Measurements from ENCODE around the gene ZMAT3.
"Not testable (repeated sequence)": the region's sequence is repeated elsewhere in the genome, so short reads cannot be mapped to it uniquely, and the experiment has no call there.

ZMAT3 gene

GRCh38 chr3:179071323-179072099, at the start of gene ZMAT3:
Gene ZMAT3 (minus strand): TSS chr3:179071809. CDS start chr3:179067752, 4,057 bp downstream.
- peak; percentile 16 to 90 (median 78) for DNase-seq

DNA sequence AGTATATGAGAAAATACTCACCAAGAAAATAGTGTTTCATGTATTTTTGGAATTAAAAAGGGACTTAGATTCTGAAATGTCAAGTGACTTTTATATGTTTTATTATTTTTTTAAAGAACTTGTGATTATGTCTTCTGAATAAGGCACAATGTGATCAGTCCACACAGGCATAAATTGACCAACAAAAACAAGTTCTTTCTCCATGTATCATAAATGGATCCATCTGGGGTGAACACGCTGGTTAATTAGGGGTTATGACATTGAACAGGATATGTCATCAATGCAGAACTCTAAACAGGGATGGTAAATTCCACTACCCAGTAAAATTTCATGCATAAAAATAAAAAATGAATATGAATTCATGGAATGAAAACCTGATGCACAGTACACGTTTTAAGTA, 45.2 kb upstream of the ZMAT3 start:
- DNase-seq = no peak

- not testable (repeated sequence) for DNase-seq
Observed at GRCh38 chr3:179115444-179115843, 43.8 kb upstream of the ZMAT3 start.

- no peak for DNase-seq
Observed at GRCh38 chr3:179113903-179114302, 42.3 kb upstream of the ZMAT3 start.

DNA sequence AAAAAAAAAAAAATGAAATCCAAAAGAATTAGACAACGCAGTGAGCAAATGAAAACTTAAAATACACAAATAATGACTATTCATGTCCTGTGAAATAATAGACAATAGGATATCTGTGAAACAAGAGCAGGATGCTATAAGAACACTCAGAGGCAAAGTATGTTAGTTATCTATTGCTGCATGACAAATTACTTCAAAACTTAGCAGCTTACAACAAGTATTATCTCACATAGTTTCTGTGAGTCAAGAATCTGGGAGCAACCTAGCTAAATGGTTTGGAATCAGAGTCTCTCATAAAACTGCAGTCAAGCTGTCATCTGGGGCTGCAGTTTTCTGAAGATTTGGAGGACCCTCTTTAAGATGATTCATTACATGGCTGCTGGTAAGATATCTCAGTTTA, 36.5 kb upstream of the ZMAT3 start:
- DNase-seq = no peak

DNA sequence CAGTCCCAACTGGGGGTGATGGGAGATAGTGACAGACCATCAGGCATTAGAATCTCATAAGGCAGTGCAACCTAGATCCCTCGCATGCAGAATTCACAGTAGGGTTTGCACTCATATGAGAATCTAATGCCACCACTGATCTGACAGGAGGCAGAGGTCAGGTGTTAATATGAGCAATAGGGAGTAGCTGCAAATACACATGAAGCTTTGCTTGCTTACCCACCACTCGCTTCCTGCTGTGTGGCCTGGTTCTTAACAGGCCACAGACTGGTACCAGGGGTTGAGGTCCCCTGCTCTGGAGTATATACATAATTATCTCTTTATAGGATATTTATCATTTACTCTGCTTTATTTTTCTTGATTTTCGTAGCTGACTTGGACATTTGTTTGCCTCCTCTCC, 36.0 kb upstream of the ZMAT3 start:
- DNase-seq = no peak

DNA sequence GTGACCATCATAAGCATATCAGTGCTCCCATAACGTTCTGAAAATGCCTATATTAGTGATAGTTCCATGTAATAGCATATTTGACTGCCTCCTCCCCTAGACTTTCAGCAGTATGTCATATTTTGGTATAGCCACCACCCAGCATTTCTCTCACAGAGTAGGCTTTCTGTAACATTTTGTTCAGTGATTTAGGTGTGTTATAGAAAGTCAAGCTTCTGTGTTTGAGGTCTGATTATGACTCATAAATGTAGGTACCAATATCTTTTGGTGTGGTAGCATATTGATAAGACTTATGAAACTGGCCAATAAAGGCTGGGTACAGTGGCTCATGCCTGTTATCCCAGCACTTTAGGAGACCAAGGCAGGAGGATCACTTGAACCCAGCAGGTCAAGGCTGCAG, 34.3 kb upstream of the ZMAT3 start:
- DNase-seq = no peak

- DNase-seq = no peak
Observed at GRCh38 chr3:179100652-179101051, 29.0 kb upstream of the ZMAT3 start.

DNA sequence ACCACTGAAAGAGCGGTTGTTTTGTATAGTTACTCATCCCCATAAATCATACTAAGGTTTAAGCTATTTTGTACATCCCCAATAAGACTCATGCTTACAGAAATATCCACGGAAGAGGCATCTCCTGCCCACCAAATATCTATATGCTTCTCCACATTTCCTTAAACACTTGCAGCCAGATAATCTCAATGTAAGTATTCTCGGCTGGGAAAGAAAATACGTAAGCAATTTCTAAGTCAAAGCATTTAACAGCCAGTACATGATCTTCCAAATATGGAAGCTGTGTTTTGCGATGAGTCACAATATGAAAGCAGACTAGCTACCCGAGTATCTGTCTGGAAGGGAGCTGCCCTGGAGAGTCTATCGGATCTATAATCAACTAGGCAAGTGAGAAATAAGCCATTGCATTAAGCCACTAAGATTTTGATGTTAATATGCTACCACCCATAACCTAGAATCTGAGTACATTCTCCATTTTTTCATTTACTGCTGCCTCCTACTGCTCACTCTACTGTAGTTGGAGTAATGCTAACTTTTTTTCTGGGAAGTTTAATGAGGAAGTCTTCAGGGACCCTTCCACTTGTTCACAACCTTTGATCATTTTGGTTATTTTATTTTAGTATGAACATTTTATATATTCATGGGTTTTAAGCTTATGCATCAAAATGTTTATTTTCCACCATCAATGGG, 26.9 kb upstream of the ZMAT3 start:
- DNase-seq = no peak

- DNase-seq = no peak
Observed at GRCh38 chr3:179093807-179094206, 22.2 kb upstream of the ZMAT3 start.

DNA sequence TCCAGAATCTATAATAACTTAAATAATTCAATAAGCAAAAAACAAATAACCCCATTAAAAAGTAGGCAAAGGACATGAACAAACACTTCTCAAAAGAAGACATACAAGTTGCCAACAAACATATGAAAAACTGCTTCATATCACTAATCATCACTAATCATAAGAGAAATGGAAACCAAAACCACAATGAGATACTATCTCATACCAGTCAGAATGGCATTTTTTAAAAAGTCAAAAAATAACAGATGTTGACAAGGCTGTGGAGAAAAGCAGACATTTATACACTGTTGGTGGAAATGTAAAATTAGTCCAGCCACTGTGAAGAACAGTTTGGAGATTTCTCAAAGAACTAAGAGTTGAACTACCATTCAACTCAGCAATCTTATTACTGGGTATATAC, 19.5 kb upstream of the ZMAT3 start:
- no peak for DNase-seq

GRCh38 chr3:179088306-179088705, 16.7 kb upstream of the ZMAT3 start:
- DNase-seq = no peak

DNA sequence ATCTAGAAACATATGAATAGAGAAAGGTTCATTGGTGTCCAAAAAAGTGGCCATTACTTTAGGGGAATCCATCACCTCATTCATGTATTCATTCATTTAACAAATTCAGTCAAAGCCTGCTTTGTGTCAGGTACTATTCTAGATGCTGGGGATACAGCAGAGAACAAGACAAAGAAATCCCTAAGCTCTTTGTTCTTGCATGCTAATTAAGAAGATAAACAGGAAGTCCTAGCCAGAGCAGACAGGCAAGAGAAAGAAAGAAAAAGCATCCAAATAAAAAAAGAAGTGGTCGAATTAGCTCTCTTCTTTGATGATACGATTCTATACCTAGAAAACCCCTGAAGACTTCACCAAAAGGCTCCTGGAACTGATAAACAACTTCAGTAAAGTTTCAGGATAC, 12.4 kb upstream of the ZMAT3 start:
- DNase-seq = no peak

DNA sequence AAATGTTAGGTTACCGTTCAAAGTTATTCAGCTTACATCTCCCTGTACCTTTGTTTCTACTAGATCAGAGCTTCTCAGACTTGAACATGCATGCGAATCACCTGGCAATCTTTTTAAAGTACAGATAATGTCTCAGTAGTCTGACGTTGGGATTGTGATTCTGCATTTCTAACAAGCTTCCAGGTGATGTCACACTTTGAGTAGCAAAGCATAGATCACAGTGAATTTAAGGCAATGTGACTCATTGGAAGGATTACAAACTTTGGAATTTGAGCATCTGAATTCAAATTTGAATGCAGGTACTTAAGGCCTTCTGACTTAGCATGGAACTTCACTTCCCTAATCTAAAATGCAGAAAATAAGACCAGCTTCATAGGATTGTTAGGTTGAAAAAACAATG, 10.8 kb upstream of the ZMAT3 start:
- no peak for DNase-seq

DNA sequence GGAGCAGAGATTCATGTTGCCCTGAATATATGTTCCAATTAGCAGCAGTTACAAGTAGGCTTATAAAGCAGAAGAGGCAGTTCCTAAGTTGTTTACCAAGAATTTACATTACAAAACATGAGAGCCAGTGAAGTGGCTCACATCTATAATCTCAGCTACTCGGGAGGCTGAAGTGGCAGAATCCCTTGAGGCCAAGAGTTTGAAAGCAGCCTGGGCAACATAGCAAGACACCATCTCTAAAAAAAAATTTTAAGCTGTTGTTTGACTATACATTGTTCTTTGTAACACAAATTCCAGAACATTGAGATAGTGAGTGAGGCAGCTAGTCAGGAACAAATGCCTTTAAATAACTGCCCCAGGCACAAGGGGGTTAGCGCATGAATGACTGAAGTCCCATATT, 10.3 kb upstream of the ZMAT3 start:
- DNase-seq = no peak

DNA sequence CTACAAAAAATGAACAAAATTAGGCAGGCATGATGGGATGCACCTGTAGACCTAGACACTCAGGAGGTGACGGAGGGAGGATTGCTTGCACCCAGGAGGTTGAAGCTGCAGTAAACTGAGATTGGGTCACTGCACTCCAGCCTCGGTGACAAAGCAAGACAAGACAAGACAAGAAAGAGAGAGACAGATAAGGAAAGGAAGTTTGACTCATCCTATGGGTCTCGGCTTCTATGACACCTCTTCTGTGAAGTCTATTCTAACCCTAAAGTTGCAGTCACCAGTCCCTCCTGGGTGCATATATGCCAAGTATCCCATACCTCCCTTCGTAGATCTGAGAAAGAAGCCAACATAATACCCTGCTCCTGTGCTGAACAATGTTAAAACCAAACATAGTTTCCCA, 7.9 kb upstream of the ZMAT3 start:
- no peak for DNase-seq

- no peak for DNase-seq
Observed at GRCh38 chr3:179076243-179077027, 4.8 kb upstream of the ZMAT3 start.

DNA sequence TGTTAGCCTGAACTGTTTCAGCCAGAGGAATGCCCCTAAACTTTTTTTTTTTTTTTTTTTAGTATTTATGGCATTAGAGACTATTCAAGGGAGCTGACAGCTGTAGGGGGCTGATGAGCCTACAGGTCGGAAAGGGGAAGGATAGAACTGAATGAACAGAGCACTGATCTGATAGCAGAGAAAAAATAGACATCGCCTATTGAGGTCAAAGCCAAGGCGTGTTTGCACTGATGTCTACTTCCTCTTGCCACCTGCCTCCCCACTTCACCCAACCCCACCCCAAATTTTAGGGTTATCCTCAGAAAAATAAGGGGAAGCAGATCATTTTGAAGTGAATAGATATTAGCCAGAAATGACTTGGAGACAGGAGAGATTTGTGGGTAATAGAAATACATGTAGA, 3.0 kb upstream of the ZMAT3 start:
- no peak for DNase-seq

DNA sequence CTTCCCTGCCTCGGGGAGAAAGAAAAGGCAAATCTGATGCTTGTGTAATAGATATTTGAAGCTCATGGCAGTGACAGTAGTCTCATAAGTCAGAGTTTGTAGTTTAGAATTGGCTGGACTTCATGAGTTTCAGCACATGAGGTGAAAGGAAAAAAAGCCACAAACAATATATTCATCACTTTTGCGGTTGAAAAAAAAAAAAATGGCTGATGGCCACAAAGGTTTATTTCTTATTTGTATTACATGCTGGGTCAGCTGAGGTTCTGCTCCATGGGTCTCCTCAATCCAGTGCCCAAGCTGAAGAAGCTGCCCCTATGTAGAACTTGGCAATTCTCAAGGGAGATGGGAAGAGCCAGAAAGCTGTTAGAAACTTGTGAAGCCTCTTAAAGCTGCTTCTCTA, 2.2 kb upstream of the ZMAT3 start:
- no peak for DNase-seq

DNA sequence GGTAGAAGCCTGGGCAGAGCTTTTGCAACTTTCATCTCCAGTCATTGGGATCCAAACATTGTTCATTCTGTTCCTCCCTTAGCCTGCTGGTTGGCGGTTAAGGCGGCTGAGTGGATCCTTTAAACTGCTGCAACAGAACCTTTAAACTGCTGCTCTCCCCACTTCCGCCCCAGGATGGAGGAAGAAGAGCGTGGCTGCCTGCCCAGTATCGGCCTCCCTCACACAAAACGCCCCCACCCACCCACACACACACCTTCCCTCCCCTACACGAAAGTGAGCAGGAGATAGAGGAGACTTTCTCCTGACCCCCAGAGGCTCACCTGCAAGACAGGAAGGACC, 460 bp upstream of the ZMAT3 start:
- peak in 23 of 56 donors; percentile 10 to 57 (median 35) for DNase-seq

GRCh38 chr3:179071027-179071322, 634 bp downstream of the ZMAT3 start:
- DNase-seq = peak in 1 of 56 donors; percentile 53

DNA sequence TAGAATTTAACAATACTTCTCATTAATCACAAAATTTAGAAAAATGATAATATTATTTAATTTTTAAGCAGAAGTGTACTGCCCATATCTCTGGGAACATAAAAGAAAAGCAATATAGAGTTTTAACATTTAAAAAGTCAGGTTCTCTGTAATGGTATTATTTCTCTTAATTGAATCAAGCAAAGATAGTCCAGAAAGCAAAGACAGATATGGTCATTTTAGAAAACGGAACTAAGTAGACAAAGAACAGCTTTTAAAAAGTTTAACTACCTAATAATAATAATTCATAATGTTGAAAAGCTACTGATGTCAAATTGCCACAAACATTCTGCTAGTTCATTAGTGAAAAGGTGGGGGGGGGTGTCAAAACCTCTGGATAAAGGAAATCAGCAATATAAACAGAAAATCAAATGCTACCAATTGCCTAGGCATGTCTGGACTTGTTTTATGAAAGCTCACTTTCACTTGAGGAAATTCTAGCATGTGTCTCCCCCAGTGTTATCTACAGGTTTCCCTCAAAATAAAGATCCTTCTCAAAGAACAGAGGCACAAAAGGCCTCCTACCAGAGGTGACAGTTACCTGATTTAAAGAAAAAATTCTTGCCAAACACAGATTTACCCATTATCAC, 1.7 kb downstream of the ZMAT3 start:
- DNase-seq = no peak
